ENCODE results near the gene HOXA1.
A peak's percentile ranks its signal among the peaks of the same experiment; 100 is the strongest.

The HOXA1 gene

GRCh38 chr7:27095050-27095896 is 527 bp downstream of the HOXA1 start:
- peak overlapping the region; percentile 91 for H3K4me3 ChIP-seq (ENCODE audit: low read depth, low read length)
- in situ Hi-C loops (cut with HindIII; ENCODE audit: low sequenced_read_pairs) = no loop called here
- no peak for TF ChIP-seq CTCF (IDR thresholded peaks at IDR 0.05; ENCODE audit: low read depth, low read length, missing control alignments)
- DNase-seq (ENCODE audit: low read depth) = no peak

GRCh38 chr7:27094304-27095049 is 1.3 kb downstream of the HOXA1 start:
- in situ Hi-C loops (cut with HindIII; ENCODE audit: low sequenced_read_pairs) = no loop called here
- DNase-seq (ENCODE audit: low read depth) = no peak
- no peak overlapping the region for H3K4me3 ChIP-seq (ENCODE audit: low read depth, low read length)
- TF ChIP-seq CTCF (IDR thresholded peaks at IDR 0.05; ENCODE audit: low read depth, low read length, missing control alignments) = no peak

GRCh38 chr7:27093184-27093895 is 2.5 kb downstream of the HOXA1 start:
- in situ Hi-C loops (cut with HindIII; ENCODE audit: low sequenced_read_pairs) = no loop called here
- H3K4me3 ChIP-seq (ENCODE audit: low read depth, low read length) = no peak overlapping the region
- DNase-seq (ENCODE audit: low read depth) = no peak
- no peak for TF ChIP-seq CTCF (IDR thresholded peaks at IDR 0.05; ENCODE audit: low read depth, low read length, missing control alignments)

GRCh38 chr7:27092819-27093110 is 3.0 kb downstream of the HOXA1 start:
- TF ChIP-seq CTCF (IDR thresholded peaks at IDR 0.05; ENCODE audit: low read depth, low read length, missing control alignments) = no peak
- no peak for DNase-seq (ENCODE audit: low read depth)
- in situ Hi-C loops (cut with HindIII; ENCODE audit: low sequenced_read_pairs) = no loop called here
- H3K4me3 ChIP-seq (ENCODE audit: low read depth, low read length) = no peak overlapping the region

GRCh38 chr7:27091941-27092818 is 3.6 kb downstream of the HOXA1 start:
- DNase-seq (ENCODE audit: low read depth) = no peak

More at GRCh38 chr7:27091941-27092818, 3.6 kb downstream of the HOXA1 start:
- no peak overlapping the region for H3K4me3 ChIP-seq (ENCODE audit: low read depth, low read length)
- TF ChIP-seq CTCF (IDR thresholded peaks at IDR 0.05; ENCODE audit: low read depth, low read length, missing control alignments) = no peak
- in situ Hi-C loops (cut with HindIII; ENCODE audit: low sequenced_read_pairs) = no loop called here

Data from astrocyte of the cerebellum (primary cell).